Liver (tissue), 9 donors: ENCODE results near the gene TOR4A. TPM values are rescaled to one million over a fixed set of nuclear protein-coding genes. Genes with fewer than 3 reads are reported as not detected.

Experiments used
- DNase-seq: peaks from one replicate; pipeline ENCODE4 v3.0.0-alpha.2; 2017; ENCODE audit warnings: low spot score
- H3K27ac ChIP-seq, 2 donors: one replicate each; pipeline ENCODE4 v1.7.0; 2013; ENCODE audit warnings: inconsistent platforms in 2 of 2, low read length in 2 of 2, control low read depth in 1 of 2, low read depth in 1 of 2, mild to moderate bottlenecking in 1 of 2
- H3K27me3 ChIP-seq, 4 donors: one replicate each; pipeline versions ENCODE4 v1.6.1 to v1.7.0; 2013; ENCODE audit warnings: low read length in 3 of 4, inconsistent platforms in 1 of 4, mild to moderate bottlenecking in 1 of 4, moderate library complexity in 1 of 4; ENCODE audit not compliant: control insufficient read depth in 4 of 4, insufficient read depth in 4 of 4
- H3K36me3 ChIP-seq, 4 donors: one replicate each; pipeline versions ENCODE4 v1.6.1 to v1.7.0; 2013; ENCODE audit warnings: low read length in 3 of 4, mild to moderate bottlenecking in 3 of 4, low read depth in 1 of 4, moderate library complexity in 1 of 4; ENCODE audit not compliant: control insufficient read depth in 4 of 4, insufficient read depth in 3 of 4
- H3K4me1 ChIP-seq, 4 donors: one replicate each; pipeline versions ENCODE4 v1.6.1 to v1.7.0; 2013; ENCODE audit warnings: low read length in 3 of 4, mild to moderate bottlenecking in 3 of 4, moderate library complexity in 1 of 4; ENCODE audit not compliant: control insufficient read depth in 4 of 4, insufficient read depth in 4 of 4
- H3K4me3 ChIP-seq, 3 donors: one replicate each; pipeline versions ENCODE4 v1.6.1 to v1.7.0; 2013; ENCODE audit warnings: low read length in 3 of 3, control low read depth in 1 of 3, low read depth in 1 of 3, mild to moderate bottlenecking in 1 of 3
- H3K9ac ChIP-seq, 2 donors: one replicate each; pipeline ENCODE4 v1.7.0; 2013; ENCODE audit warnings: low read length in 2 of 2, mild to moderate bottlenecking in 2 of 2, moderate library complexity in 2 of 2, control low read depth in 1 of 2, low read depth in 1 of 2
- H3K9me3 ChIP-seq, 4 donors: one replicate each; pipeline versions ENCODE4 v1.6.1 to v1.7.0; 2013; ENCODE audit warnings: low read length in 3 of 4; ENCODE audit not compliant: control insufficient read depth in 4 of 4
- CTCF ChIP-seq: fragments of 150-350 bp; IDR thresholded peaks from 2 replicates; pipeline ENCODE4 v1.5.1; 2017; ENCODE audit warnings: improper control_type of control experiment, low read depth, low read length; ENCODE audit not compliant: missing input control
- EGR1 ChIP-seq, 2 donors: IDR thresholded peaks; 2 replicates each; pipeline ENCODE4 v1.6.1; 2016 to 2018; ENCODE audit warnings: antibody characterized with exemption in 2 of 2, low read depth in 2 of 2
- FOXA1 ChIP-seq: IDR thresholded peaks from 2 replicates; pipeline ENCODE4 v1.6.1; 2016; ENCODE audit warnings: antibody characterized with exemption
- FOXA2 ChIP-seq: IDR thresholded peaks from 2 replicates; pipeline ENCODE4 v1.6.1; 2016; ENCODE audit warnings: antibody characterized with exemption
- GABPA ChIP-seq, 2 donors: IDR thresholded peaks in 1 of 2; conservative IDR thresholded peaks in 1 of 2; 2 replicates each; pipeline ENCODE4 v1.6.1; 2016; ENCODE audit warnings: antibody characterized with exemption in 2 of 2, mild to moderate bottlenecking in 1 of 2, moderate library complexity in 1 of 2
- HNF4A ChIP-seq, 2 donors: conservative IDR thresholded peaks; 2 replicates each; pipeline ENCODE4 v1.6.1; 2016; ENCODE audit warnings: antibody characterized with exemption in 2 of 2, mild to moderate bottlenecking in 2 of 2
- HNF4G ChIP-seq: IDR thresholded peaks from 2 replicates; pipeline ENCODE4 v1.6.1; 2016; ENCODE audit warnings: antibody characterized with exemption
- JUND ChIP-seq, 2 donors: IDR thresholded peaks; 2 replicates each; pipeline ENCODE4 v1.6.1; 2016; ENCODE audit warnings: antibody characterized with exemption in 2 of 2
- MAX ChIP-seq: IDR thresholded peaks from 2 replicates; pipeline ENCODE4 v1.6.1; 2016; ENCODE audit warnings: antibody characterized with exemption
- NR2F2 ChIP-seq: IDR thresholded peaks from 2 replicates; pipeline ENCODE4 v1.6.1; 2016; ENCODE audit warnings: antibody characterized with exemption
- RAD21 ChIP-seq, 2 donors: IDR thresholded peaks; 2 replicates each; pipeline ENCODE4 v1.6.1; 2016; ENCODE audit warnings: antibody characterized with exemption in 2 of 2, mild to moderate bottlenecking in 2 of 2
- REST ChIP-seq: IDR thresholded peaks from 2 replicates; pipeline ENCODE4 v1.6.1; 2016; ENCODE audit warnings: antibody characterized with exemption, mild to moderate bottlenecking
- RXRA ChIP-seq, 2 donors: IDR thresholded peaks; 2 replicates each; pipeline ENCODE4 v1.6.1; 2017 to 2018; ENCODE audit warnings: antibody characterized with exemption in 2 of 2, mild to moderate bottlenecking in 1 of 2
- SP1 ChIP-seq: IDR thresholded peaks from 2 replicates; pipeline ENCODE4 v1.6.1; 2018; ENCODE audit warnings: antibody characterized with exemption, mild to moderate bottlenecking
- TAF1 ChIP-seq: conservative IDR thresholded peaks from 2 replicates; pipeline ENCODE4 v1.6.1; 2016; ENCODE audit warnings: antibody characterized with exemption, mild to moderate bottlenecking
- YY1 ChIP-seq: IDR thresholded peaks from 2 replicates; pipeline ENCODE4 v1.6.1; 2016; ENCODE audit warnings: antibody characterized with exemption, mild to moderate bottlenecking
- WGBS: extraction: QIAGEN DNeasy Blood & Tissue Kit; methylation state at CpG from one replicate; pipeline ENCODE4 v1.1.7; 2013; 5-methylcytosine and 5-hydroxymethylcytosine counted together
- polyA plus RNA-seq, 2 donors: library from polyadenylated mRNA; stranded (reverse) in 1 of 2; unstranded in 1 of 2; fragments of 200-250 nt in 1 of 2; fragments of >200 nt in 1 of 2; fragmentation: Nextera tagmentation in 1 of 2; extraction: Ambion mirVana in 1 of 2; gene quantifications; one replicate each; pipeline versions ENCODE4 v1.2.1 to v1.2.3, GENCODE V29; 2013 to 2015
- total RNA-seq, 2 donors: library from RNA; depleted of rRNA; stranded (reverse); fragments of >200 nt; gene quantifications; one replicate each; pipeline ENCODE4 v1.2.3, GENCODE V29; 2014
- TF ChIP-seq, protein P1 (sequence below): IDR thresholded peaks from 2 replicates; pipeline ENCODE4 v1.6.1; 2016; ENCODE audit warnings: antibody characterized with exemption
- TF ChIP-seq, protein P2 (sequence below): IDR thresholded peaks from 2 replicates; pipeline ENCODE4 v1.6.1; 2016; ENCODE audit warnings: antibody characterized with exemption
- donor health status: healthy.
- donor health status: healthy.
- donor health status: healthy.
- donor health status: healthy.
- donor health status: healthy.

The TOR4A gene
- total and polyA plus RNA-seq, 4 donors: 0.35 to 5.1 (median 4.3) TPM

DNA sequence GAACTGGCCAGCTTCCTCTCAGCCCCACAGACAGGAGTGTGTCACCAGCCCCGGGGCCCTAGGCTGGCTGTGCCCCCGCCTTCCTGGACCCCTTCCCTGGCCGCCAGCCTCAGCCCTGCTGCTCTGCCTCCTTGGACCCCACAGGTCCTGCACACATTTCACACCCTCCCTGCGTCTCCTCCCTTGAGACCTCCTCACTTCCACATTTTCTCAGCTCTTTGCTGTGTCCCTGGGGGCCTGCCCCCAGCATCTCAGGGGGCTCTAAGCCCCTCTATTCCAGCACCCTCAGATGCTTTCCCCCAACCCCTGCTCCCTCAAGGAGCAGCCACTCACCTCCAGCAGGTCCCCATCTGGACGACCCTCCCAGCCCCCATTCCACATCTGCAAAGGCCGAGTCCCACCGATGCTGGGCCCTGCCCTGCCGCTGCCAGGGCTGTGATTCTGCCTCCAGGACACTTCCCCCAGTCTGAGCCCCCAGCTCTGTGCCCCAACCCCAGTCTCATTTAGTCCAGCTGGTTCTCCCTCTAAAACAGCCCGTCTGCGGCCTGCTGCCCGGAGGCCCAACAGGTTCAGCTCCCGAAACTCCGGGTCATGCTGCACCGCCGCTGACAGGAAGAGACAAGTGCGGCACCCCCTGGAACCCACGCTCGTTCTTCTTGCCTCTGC is 42.6 kb upstream of the TOR4A start:
- peaks cover 5 to 22% (median 8%) of the 10 kb centered on the region in 4 donors for H3K4me1 ChIP-seq
- H3K36me3 ChIP-seq: no peaks in the 10 kb centered on the region
- no peaks in the 10 kb centered on the region for H3K9me3 ChIP-seq
- H3K27me3 ChIP-seq: no peaks in the 10 kb centered on the region
- TF ChIP-seq GABPA (IDR thresholded peaks at IDR 0.05 in 1 of 2, conservative IDR thresholded peaks at IDR 0.05 in 1 of 2) (no peak), EGR1 (IDR thresholded peaks at IDR 0.05; ENCODE audit: low read depth in 2 of 2) (no peak), NR2F2 (no peak), CTCF (no peak), SP1 (no peak), RAD21 (IDR thresholded peaks at IDR 0.05) (no peak), HNF4A (conservative IDR thresholded peaks at IDR 0.05) (no peak), HNF4G (no peak), FOXA1 (no peak), TAF1 (no peak), MAX (no peak), YY1 (no peak), RXRA (IDR thresholded peaks at IDR 0.05) (no peak)
- TF ChIP-seq, protein P1, sequence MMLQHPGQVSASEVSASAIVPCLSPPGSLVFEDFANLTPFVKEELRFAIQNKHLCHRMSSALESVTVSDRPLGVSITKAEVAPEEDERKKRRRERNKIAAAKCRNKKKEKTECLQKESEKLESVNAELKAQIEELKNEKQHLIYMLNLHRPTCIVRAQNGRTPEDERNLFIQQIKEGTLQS: no peak
- TF ChIP-seq, protein P2, sequence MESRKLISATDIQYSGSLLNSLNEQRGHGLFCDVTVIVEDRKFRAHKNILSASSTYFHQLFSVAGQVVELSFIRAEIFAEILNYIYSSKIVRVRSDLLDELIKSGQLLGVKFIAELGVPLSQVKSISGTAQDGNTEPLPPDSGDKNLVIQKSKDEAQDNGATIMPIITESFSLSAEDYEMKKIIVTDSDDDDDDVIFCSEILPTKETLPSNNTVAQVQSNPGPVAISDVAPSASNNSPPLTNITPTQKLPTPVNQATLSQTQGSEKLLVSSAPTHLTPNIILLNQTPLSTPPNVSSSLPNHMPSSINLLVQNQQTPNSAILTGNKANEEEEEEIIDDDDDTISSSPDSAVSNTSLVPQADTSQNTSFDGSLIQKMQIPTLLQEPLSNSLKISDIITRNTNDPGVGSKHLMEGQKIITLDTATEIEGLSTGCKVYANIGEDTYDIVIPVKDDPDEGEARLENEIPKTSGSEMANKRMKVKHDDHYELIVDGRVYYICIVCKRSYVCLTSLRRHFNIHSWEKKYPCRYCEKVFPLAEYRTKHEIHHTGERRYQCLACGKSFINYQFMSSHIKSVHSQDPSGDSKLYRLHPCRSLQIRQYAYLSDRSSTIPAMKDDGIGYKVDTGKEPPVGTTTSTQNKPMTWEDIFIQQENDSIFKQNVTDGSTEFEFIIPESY: no peak
- no peak overlapping the region for H3K4me3 ChIP-seq
- no peak overlapping the region for H3K27ac ChIP-seq
- H3K9ac ChIP-seq: no peak overlapping the region
- DNase-seq: no peak
- WGBS: 78% methylated on average over 18 of the region's 18 CpGs

GRCh38 chr9:137235424-137236237 is 41.9 kb upstream of the TOR4A start:
- peaks cover 5 to 26% (median 8%) of the 10 kb centered on the region in 4 donors for H3K4me1 ChIP-seq
- no peaks in the 10 kb centered on the region for H3K27me3 ChIP-seq
- H3K4me3 ChIP-seq: no peak overlapping the region
- no peak overlapping the region for H3K27ac ChIP-seq
- no peak overlapping the region for H3K9ac ChIP-seq
- WGBS: 63% methylated on average over 35 of the region's 35 CpGs
- DNase-seq: no peak
- H3K36me3 ChIP-seq: no peaks in the 10 kb centered on the region
- no peaks in the 10 kb centered on the region for H3K9me3 ChIP-seq
- TF ChIP-seq HNF4A (conservative IDR thresholded peaks at IDR 0.05) (no peak), NR2F2 (no peak), HNF4G (no peak), RAD21 (IDR thresholded peaks at IDR 0.05) (no peak), REST (no peak), JUND (IDR thresholded peaks at IDR 0.05) (no peak), CTCF (no peak), FOXA2 (no peak), SP1 (no peak), FOXA1 (no peak)
- TF ChIP-seq, protein P2: no peak
